G401 (cell line): ENCODE data around the gene BID. TPM values are rescaled to one million over a fixed set of nuclear protein-coding genes. Genes with fewer than 3 reads are reported as not detected.

Experiments used
- DNase-seq: peaks from one replicate; pipeline ENCODE4 v3.0.0-alpha.2; 2015; ENCODE audit warnings: low spot score
- in situ Hi-C: cut with HindIII; loops from 2 replicates; pipeline ENCODE4 v1.10.0; 2016; ENCODE audit warnings: low sequenced_read_pairs, mixed read lengths
- total RNA-seq: library from RNA; depleted of rRNA; stranded (reverse); fragments of >200 nt; shearing (Covaris generic); gene quantifications from 2 replicates; pipeline ENCODE4 v1.2.3, GENCODE V29; 2014

BID gene
- total RNA-seq, 1 experiment from 2014 or later = 58.9 TPM

- in situ Hi-C loops = no loop called here
Observed at GRCh38 chr22:17748555-17749353, 25.5 kb downstream of the BID start.

GRCh38 chr22:17746916-17747315 lies 27.4 kb downstream of the BID start:
- in situ Hi-C loops = no loop called here
- DNase-seq = no peak

More at GRCh38 chr22:17748555-17749353, 25.5 kb downstream of the BID start:
- DNase-seq = no peak

- in situ Hi-C loops = no loop called here
Observed at GRCh38 chr22:17744430-17744829, 29.8 kb downstream of the BID start.

GRCh38 chr22:17743661-17744411 lies 30.4 kb downstream of the BID start:
- peak; percentile 58 for DNase-seq
- in situ Hi-C loops = no loop called here

More at GRCh38 chr22:17744430-17744829, 29.8 kb downstream of the BID start:
- no peak for DNase-seq

- in situ Hi-C loops = no loop called here
- DNase-seq = peak; percentile 92
Observed at GRCh38 chr22:17742527-17742902, 31.8 kb downstream of the BID start.

- in situ Hi-C loops = no loop called here
- peak; percentile 71 for DNase-seq
Observed at GRCh38 chr22:17741866-17742526, 32.3 kb downstream of the BID start.

GRCh38 chr22:17739196-17739975 lies 34.9 kb downstream of the BID start:
- in situ Hi-C loops = no loop called here
- no peak for DNase-seq

- in situ Hi-C loops = no loop called here
Observed at GRCh38 chr22:17738386-17739128, 35.7 kb downstream of the BID start.

GRCh38 chr22:17734187-17734586 lies 40.1 kb downstream of the BID start:
- in situ Hi-C loops = no loop called here
- no peak for DNase-seq

More at GRCh38 chr22:17738386-17739128, 35.7 kb downstream of the BID start:
- peak; percentile 92 for DNase-seq

- in situ Hi-C loops = no loop called here
Observed at GRCh38 chr22:17733466-17733865, 40.8 kb downstream of the BID start.

GRCh38 chr22:17732251-17732854 lies 41.9 kb downstream of the BID start:
- DNase-seq = no peak
- in situ Hi-C loops = no loop called here

More at GRCh38 chr22:17733466-17733865, 40.8 kb downstream of the BID start:
- no peak for DNase-seq

- in situ Hi-C loops = no loop called here
- DNase-seq = no peak
Observed at GRCh38 chr22:17729561-17729960, 44.7 kb downstream of the BID start.

GRCh38 chr22:17728786-17729185 lies 45.5 kb downstream of the BID start:
- in situ Hi-C loops = no loop called here
- DNase-seq = no peak

GRCh38 chr22:17726928-17727897 lies 47.1 kb downstream of the BID start:
- no peak for DNase-seq
- in situ Hi-C loops = no loop called here

GRCh38 chr22:17726006-17726927 lies 48.0 kb downstream of the BID start:
- peak; percentile 87 for DNase-seq
- in situ Hi-C loops = no loop called here

GRCh38 chr22:17725500-17725796 lies 48.8 kb downstream of the BID start:
- DNase-seq = no peak
- in situ Hi-C loops = no loop called here
